IMR-90 (cell line): ENCODE measurements around the gene LIMK2. TPM values are rescaled to one million over a fixed set of nuclear protein-coding genes. Genes with fewer than 3 reads are reported as not detected.

Source experiments
- ATAC-seq: fragments of 200-7000 bp; cut with Tn5 transposase; 2 replicates; pipeline ENCODE4 v1.9.1; 2020; ENCODE audit warnings: low read depth, mild to moderate bottlenecking, moderate library complexity
- BruUV-seq: library from RNA; stranded (reverse); fragments of 400-500 nt; replicated peaks from 2 replicates; lab custom pipeline; 2021; lab: Mats Ljungman, UMichigan
- CTCF ChIA-PET: fragments of 300-600 bp; formaldehyde crosslinking; extraction: SDS; loops from one replicate; lab custom pipeline; 2021; ENCODE audit warnings: antibody characterized with exemption; lab: Yijun Ruan, JAX
- POLR2A ChIA-PET: fragments of 300-600 bp; sonication (Branson Sonifier 250); formaldehyde crosslinking; loops from one replicate; lab custom pipeline; 2022; ENCODE audit warnings: antibody characterized with exemption; ENCODE audit not compliant: unreplicated experiment; lab: Charles Lee
- DNase-seq: peaks from one replicate; pipeline ENCODE4 v3.0.0; 2013
- H2AFZ ChIP-seq: replicated peaks from 2 replicates; pipeline ENCODE3; 2013; ENCODE audit warnings: low read length, mild to moderate bottlenecking; ENCODE audit not compliant: poor library complexity
- H2AK5ac ChIP-seq: 2 replicates; pipeline ENCODE4 v1.6.1; 2013; ENCODE audit warnings: low read depth, low read length, inconsistent platforms
- H2AK9ac ChIP-seq: replicated peaks from 2 replicates; pipeline ENCODE3; 2013; ENCODE audit warnings: mild to moderate bottlenecking, low read depth, low read length, moderate library complexity; ENCODE audit not compliant: poor library complexity
- H2BK120ac ChIP-seq: 2 replicates; pipeline ENCODE4 v1.6.1; 2013; ENCODE audit warnings: low read depth, low read length, inconsistent platforms
- H2BK15ac ChIP-seq: 3 replicates; pipeline ENCODE4 v1.6.1; 2013; ENCODE audit warnings: low read depth, low read length, inconsistent platforms
- H2BK20ac ChIP-seq: 2 replicates; pipeline ENCODE4 v1.6.1; 2013; ENCODE audit warnings: low read depth, mild to moderate bottlenecking, inconsistent platforms, low read length, moderate library complexity
- H2BK5ac ChIP-seq: 2 replicates; pipeline ENCODE4 v1.6.1; 2013; ENCODE audit warnings: mild to moderate bottlenecking, low read depth, low read length, inconsistent platforms; ENCODE audit not compliant: poor library complexity, severe bottlenecking
- H3K14ac ChIP-seq: replicated peaks from 2 replicates; pipeline ENCODE4 v1.6.1; 2013; ENCODE audit warnings: low read depth, low read length, inconsistent platforms
- H3K18ac ChIP-seq: 2 replicates; pipeline ENCODE4 v1.6.1; 2013; ENCODE audit warnings: low read depth, low read length, control low read depth
- H3K23ac ChIP-seq: 2 replicates; pipeline ENCODE4 v1.6.1; 2013; ENCODE audit warnings: low read depth, low read length, inconsistent platforms
- H3K27ac ChIP-seq: 2 replicates; pipeline ENCODE4 v1.5.1; 2013; ENCODE audit warnings: mild to moderate bottlenecking, control low read depth, low read length; ENCODE audit not compliant: insufficient read depth
- H3K27me3 ChIP-seq: 2 replicates; pipeline ENCODE4 v1.6.1; 2013; ENCODE audit warnings: low read length; ENCODE audit not compliant: control insufficient read depth, insufficient read depth
- H3K36me3 ChIP-seq: 2 replicates; pipeline ENCODE4 v1.6.1; 2013; ENCODE audit warnings: low read length, mixed read lengths; ENCODE audit not compliant: control insufficient read depth, insufficient read depth
- H3K4ac ChIP-seq: 2 replicates; pipeline ENCODE4 v1.6.1; 2013; ENCODE audit warnings: low read depth, low read length, inconsistent platforms
- H3K4me1 ChIP-seq: 2 replicates; pipeline ENCODE4 v1.6.1; 2013; ENCODE audit warnings: low read length, mixed read lengths; ENCODE audit not compliant: control insufficient read depth, insufficient read depth
- H3K4me2 ChIP-seq: 2 replicates; pipeline ENCODE4 v1.6.1; 2013; ENCODE audit warnings: low read depth, mild to moderate bottlenecking, control low read depth, low read length, moderate library complexity
- H3K4me3 ChIP-seq: 2 replicates; pipeline ENCODE4 v1.5.1; 2013; ENCODE audit warnings: low read depth, mild to moderate bottlenecking, control low read depth, low read length, moderate library complexity; ENCODE audit not compliant: insufficient read depth
- H3K56ac ChIP-seq: 2 replicates; pipeline ENCODE4 v1.6.1; 2013; ENCODE audit warnings: low read length, inconsistent platforms; ENCODE audit not compliant: insufficient read depth; ENCODE audit errors: extremely low read depth
- H3K79me1 ChIP-seq, 2 experiments: 2 replicates each; pipeline ENCODE4 v1.6.1; 2013; ENCODE audit warnings: low read length in 2 of 2, inconsistent platforms in 1 of 2, low read depth in 1 of 2
- H3K9ac ChIP-seq: 2 replicates; pipeline ENCODE4 v1.6.1; 2013; ENCODE audit warnings: low read depth, low read length, control low read depth
- H3K9me1 ChIP-seq: 2 replicates; pipeline ENCODE4 v1.6.1; 2013; ENCODE audit warnings: low read length, inconsistent platforms; ENCODE audit not compliant: insufficient read depth
- H3K9me3 ChIP-seq: 2 replicates; pipeline ENCODE4 v1.6.1; 2013; ENCODE audit warnings: low read length; ENCODE audit not compliant: control insufficient read depth, insufficient read depth
- H4K20me1 ChIP-seq: 2 replicates; pipeline ENCODE4 v1.6.1; 2013; ENCODE audit warnings: low read length, inconsistent platforms; ENCODE audit not compliant: insufficient read depth
- H4K5ac ChIP-seq: 2 replicates; pipeline ENCODE4 v1.6.1; 2013; ENCODE audit warnings: mild to moderate bottlenecking, low read depth, low read length, control low read depth
- H4K8ac ChIP-seq, 2 experiments: 2 replicates each; pipeline ENCODE4 v1.6.1; 2013; ENCODE audit warnings: low read depth in 2 of 2, low read length in 2 of 2, control low read depth in 1 of 2, inconsistent platforms in 1 of 2
- H4K91ac ChIP-seq: 2 replicates; pipeline ENCODE4 v1.6.1; 2013; ENCODE audit warnings: low read depth, low read length, inconsistent platforms; ENCODE audit not compliant: insufficient read depth
- CEBPB ChIP-seq: IDR thresholded peaks from 2 replicates; pipeline ENCODE4 v1.6.1; 2012; ENCODE audit warnings: low read depth, low read length, improper control_type of control experiment
- SMC3 ChIP-seq: fragments of 150-350 bp; IDR thresholded peaks from 2 replicates; pipeline ENCODE4 v1.6.1; 2016; ENCODE audit warnings: low read depth, mild to moderate bottlenecking, antibody characterized with exemption, low read length, moderate library complexity
- WGBS, 2 experiments: methylation state at CpG; one replicate each; pipeline versions ENCODE4 v1.1.5 to v1.1.7; 2013; ENCODE audit warnings: missing lambda C conversion rate in 2 of 2; ENCODE audit not compliant: insufficient read length in 1 of 2; ENCODE audit errors: extremely low coverage in 2 of 2; 5-methylcytosine and 5-hydroxymethylcytosine counted together
- dilution Hi-C: fragments of 300-500 bp; cut with HindIII; formaldehyde crosslinking; loops from one replicate; pipeline ENCODE4 v1.14.3; 2018; ENCODE audit warnings: low sequenced_read_pairs; ENCODE audit not compliant: unreplicated experiment
- in situ Hi-C: fragments of 300-500 bp; cut with MboI; formaldehyde crosslinking; loops from 3 replicates; pipeline ENCODE4 v1.14.3; 2019; ENCODE audit warnings: low sequenced_read_pairs, inconsistent platforms, mixed read lengths
- intact Hi-C: fragments of 100-400 bp; cut with micrococcal nuclease; formaldehyde crosslinking; loops from 2 replicates; pipeline ENCODE4 v1.10.0; 2022
- polyA plus RNA-seq, 3 experiments: library from polyadenylated mRNA; depleted of rRNA; stranded (reverse); fragments of >200 nt; gene quantifications; 2 replicates each; pipeline ENCODE4 v1.2.3, GENCODE V29; 2012; ENCODE audit warnings: low replicate concordance in 1 of 3
- total RNA-seq: library from RNA; depleted of rRNA; stranded (reverse); fragments of >200 nt; gene quantifications from 2 replicates; pipeline ENCODE4 v1.2.3, GENCODE V29; 2012

Gene LIMK2
- total and polyA plus RNA-seq, 2 of the 4 experiments (the other 2 are of a cell fraction), result 14.5 to 31.9 TPM

- Histone ChIP-seq H2BK5ac (no peak overlapping the region), H2BK120ac (no peak overlapping the region), H3K4ac (peak overlapping the region; percentile 32; the same call in 1 of the 2 replicates), H3K14ac (peak overlapping the region; percentile 50; the same call in 1 of the 2 replicates), H2AK5ac (no peak overlapping the region; the same call in 1 of the 2 replicates), H3K79me1 (peaks cover 34 to 84% of the 10 kb centered on the region in 2 experiments), H4K91ac (no peak overlapping the region), H3K18ac (no peak overlapping the region), H4K5ac (no peak overlapping the region), H3K27ac (no peak overlapping the region), H3K23ac (peak overlapping the region; percentile 22; the same call in 1 of the 2 replicates), H4K8ac (no peak overlapping the region; a peak in 1 of 4 replicates), H2BK15ac (no peak overlapping the region), H3K9ac (no peak overlapping the region), H2AK9ac (peak overlapping the region; percentile 9), H3K4me1 (peaks cover 21% of the 10 kb centered on the region), H3K9me1 (peaks cover 32% of the 10 kb centered on the region), H2AFZ (no peak overlapping the region), H3K27me3 (no peaks in the 10 kb centered on the region), H3K56ac (no peak overlapping the region), H3K36me3 (peaks cover 4% of the 10 kb centered on the region; the same call in 1 of the 2 replicates), H3K9me3 (no peaks in the 10 kb centered on the region), H2BK20ac (no peak overlapping the region), H3K4me2 (no peak overlapping the region), H3K4me3 (no peak overlapping the region), H4K20me1 (no peaks in the 10 kb centered on the region)
- dilution Hi-C loops, result no loop called here
- TF ChIP-seq SMC3 (no peak), CEBPB (peak; percentile 79)
- POLR2A ChIA-PET, result interaction anchor here (0.5 kb wide), 1 partner anchor 84 kb away, joined by 17 read pairs; no protein-coding TSS in a partner anchor
- CTCF ChIA-PET, result interaction anchor here (1.4 kb wide), 1 partner anchor 22 kb away, joined by 6 read pairs; no protein-coding TSS in a partner anchor
- BruUV-seq, result no TSS peak
- DNase-seq (no peak), ATAC-seq (no peak)
- intact Hi-C loops, result no loop called here
- no CpG with 5 or more reads among the region's 4 CpGs for WGBS, 2 experiments
- in situ Hi-C loops, result no loop called here
Observed at GRCh38 chr22:31250740-31251600, 38.9 kb downstream of the LIMK2 start.
